WI38 (cell line): ENCODE measurements around the gene GCKR.

Source experiments
- H3K4me3 ChIP-seq: 2 replicates; pipeline ENCODE4 v1.5.1; 2011; ENCODE audit warnings: low read depth, mild to moderate bottlenecking, control low read depth, low read length
- TF ChIP-seq, protein P1 (sequence below): IDR thresholded peaks from 2 replicates; pipeline ENCODE4 v1.5.1; 2012; ENCODE audit warnings: low read depth, mild to moderate bottlenecking, control low read depth, low read length

GCKR gene

DNA sequence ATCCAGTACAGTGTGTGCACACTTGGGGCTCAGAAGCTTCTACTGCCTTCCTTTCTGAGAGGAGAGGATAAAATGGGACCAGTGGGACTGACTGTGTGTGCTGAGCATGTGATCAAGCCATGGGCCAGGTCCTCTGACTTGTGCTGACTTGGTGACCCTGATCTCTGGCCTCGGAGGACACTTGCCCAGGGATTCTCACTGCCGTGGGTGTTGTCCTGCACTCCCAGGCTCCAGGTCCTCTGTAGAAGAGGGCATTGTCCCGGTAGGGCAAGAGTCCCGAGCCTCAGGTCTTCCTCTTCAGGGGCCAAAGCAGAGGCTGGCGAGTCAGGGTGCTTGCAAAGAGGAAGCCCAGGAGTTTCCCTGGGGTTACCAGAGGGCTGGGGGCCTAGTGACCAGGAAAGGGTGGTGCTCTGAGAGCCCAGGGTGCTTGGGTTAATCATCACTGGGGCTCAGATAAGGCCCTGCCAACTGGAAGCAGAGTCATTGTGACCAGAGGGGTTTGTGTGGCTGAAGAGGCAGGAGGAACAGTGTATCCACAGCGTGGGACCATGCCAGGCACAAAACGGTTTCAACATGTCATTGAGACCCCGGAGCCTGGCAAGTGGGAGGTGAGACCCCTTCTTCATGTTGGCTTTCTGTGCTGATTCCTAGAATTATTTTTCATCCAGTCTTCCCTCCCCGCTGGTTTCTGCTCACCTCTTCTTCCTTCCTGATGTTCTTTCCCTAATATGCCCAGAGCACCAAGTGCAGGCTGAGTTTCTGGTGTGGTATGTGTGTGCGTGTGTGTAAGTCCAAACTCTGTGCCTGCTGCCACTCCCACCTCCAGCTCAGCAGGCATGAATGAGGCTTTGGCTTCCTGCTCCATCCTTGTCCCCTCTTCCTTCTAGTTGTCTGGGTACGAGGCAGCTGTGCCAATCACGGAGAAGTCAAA lies at the start of gene GCKR:
GCKR (plus strand) TSS at position 483 of the 931 bp plus-strand sequence; CDS start at position 549, 66 bp downstream.
- TF ChIP-seq, protein P1, sequence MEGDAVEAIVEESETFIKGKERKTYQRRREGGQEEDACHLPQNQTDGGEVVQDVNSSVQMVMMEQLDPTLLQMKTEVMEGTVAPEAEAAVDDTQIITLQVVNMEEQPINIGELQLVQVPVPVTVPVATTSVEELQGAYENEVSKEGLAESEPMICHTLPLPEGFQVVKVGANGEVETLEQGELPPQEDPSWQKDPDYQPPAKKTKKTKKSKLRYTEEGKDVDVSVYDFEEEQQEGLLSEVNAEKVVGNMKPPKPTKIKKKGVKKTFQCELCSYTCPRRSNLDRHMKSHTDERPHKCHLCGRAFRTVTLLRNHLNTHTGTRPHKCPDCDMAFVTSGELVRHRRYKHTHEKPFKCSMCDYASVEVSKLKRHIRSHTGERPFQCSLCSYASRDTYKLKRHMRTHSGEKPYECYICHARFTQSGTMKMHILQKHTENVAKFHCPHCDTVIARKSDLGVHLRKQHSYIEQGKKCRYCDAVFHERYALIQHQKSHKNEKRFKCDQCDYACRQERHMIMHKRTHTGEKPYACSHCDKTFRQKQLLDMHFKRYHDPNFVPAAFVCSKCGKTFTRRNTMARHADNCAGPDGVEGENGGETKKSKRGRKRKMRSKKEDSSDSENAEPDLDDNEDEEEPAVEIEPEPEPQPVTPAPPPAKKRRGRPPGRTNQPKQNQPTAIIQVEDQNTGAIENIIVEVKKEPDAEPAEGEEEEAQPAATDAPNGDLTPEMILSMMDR: no peak
- H3K4me3 ChIP-seq: no peak within 1 kb of the TSS; the same call in 1 of the 2 replicates

DNA sequence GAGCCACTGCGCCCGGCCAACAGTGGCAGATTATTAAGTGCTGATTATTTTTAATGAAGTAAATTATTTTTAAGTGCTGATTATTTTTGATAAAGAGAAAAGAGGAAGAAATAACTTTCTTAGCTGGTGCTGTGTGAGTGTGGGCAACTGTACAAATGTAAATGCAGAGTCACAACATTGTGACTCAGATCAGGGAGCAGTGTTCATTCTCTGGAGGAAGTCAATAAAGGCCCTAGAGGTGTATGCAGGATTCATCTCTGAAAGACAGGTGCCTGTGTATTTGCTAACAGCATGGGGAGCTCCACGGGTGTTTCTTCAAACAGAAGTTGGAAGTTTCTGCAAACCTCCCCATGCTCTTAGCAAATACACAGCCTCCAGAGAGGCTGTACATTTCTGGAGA lies 48.3 kb upstream of the GCKR start:
- TF ChIP-seq, protein P1: no peak
- H3K4me3 ChIP-seq: no peak overlapping the region

DNA sequence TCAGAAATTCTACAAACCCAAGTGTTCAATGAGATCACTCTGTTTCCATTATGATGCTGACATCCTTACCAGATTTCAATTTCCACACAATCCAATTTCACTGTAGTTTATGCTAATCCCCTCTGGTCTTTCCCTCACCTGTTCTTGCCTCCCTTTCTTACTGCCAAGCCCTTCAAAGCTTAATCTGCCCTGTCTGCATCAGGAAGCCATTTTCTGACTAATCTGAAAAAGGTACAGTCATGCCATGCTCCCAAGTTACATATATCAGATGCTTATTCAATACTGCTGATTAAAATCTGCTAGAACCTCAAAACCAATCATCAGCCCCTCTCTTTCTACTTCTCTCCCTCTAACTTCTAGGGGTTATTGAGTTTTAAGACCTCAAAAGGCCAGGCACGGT lies 45.5 kb upstream of the GCKR start:
- TF ChIP-seq, protein P1: no peak
- H3K4me3 ChIP-seq: no peak overlapping the region

DNA sequence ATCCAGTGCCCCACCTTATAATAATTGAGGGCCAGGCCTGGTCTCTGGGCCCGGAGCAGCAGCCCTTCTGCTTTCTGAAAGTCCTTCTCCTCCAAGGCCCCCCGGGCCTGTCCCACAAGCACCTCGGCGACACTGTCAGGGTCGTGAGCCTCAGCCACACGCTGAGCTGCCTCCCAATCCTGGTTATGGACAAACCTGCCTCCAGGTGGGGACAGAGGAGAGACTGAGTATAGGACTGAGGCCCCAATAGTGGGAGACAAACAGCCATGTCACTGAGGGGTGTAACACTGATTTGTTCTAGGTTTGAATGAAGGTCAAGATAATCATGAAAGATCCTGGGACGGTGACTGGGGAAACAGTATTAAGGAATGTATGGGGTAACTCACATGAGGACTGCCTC lies 42.7 kb upstream of the GCKR start:
- TF ChIP-seq, protein P1: no peak

DNA sequence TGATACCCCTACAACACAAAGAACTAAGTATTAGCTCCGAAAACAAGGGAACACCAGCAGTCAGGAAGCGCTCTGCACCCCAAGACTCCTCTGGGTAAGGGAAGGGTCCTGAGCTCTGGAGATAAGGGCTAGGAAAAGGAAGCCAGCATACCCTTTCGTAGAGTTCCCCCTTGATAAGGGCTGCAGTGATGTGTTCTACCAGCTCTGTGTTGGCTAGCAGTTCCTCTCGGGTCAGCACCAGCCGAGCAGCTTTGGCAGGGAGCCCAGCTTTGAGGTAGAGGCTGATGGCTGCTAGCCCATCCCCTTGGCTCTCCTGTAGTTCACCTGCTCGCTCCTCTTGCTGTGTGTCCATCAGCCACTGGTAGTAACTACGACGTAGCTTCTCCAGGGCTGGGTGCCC lies 35.5 kb upstream of the GCKR start:
- TF ChIP-seq, protein P1: no peak
- H3K4me3 ChIP-seq: no peak overlapping the region

More for the DNA sequence above, 42.7 kb upstream of the GCKR start:
- H3K4me3 ChIP-seq: no peak overlapping the region

- TF ChIP-seq, protein P1: no peak
These were observed 32.2 kb upstream of the GCKR start for GRCh38 chr2:27464443-27464842.

DNA sequence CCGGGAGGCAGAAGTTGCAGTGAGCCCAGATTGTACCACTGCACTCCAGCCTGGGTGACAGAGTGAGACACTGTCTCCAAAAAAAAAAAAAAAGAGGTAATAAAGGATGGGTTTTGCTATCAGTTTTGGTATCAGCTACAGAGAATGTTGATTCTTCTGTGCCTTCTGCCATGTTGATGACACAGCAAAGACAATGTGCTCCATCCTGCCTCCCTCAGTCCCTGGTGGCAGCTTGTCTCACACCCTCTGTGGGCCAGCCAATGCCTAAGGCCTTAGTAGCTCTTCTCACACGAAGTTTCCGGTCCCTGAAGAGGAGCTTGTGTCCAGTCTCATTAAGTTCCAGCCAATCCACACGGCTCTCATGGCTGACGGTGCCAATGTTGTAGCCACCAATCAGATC lies 24.7 kb upstream of the GCKR start:
- H3K4me3 ChIP-seq: no peak overlapping the region
- TF ChIP-seq, protein P1: no peak

More at GRCh38 chr2:27464443-27464842, 32.2 kb upstream of the GCKR start:
- no peak overlapping the region for H3K4me3 ChIP-seq
